ENCODE results near the gene ARHGAP25. TPM values are rescaled to one million over a fixed set of nuclear protein-coding genes. Genes with fewer than 3 reads are reported as not detected.

Gene ARHGAP25
- polyA plus RNA-seq, 3 donors, result 20.8 to 56.8 (median 36.3) TPM

DNA sequence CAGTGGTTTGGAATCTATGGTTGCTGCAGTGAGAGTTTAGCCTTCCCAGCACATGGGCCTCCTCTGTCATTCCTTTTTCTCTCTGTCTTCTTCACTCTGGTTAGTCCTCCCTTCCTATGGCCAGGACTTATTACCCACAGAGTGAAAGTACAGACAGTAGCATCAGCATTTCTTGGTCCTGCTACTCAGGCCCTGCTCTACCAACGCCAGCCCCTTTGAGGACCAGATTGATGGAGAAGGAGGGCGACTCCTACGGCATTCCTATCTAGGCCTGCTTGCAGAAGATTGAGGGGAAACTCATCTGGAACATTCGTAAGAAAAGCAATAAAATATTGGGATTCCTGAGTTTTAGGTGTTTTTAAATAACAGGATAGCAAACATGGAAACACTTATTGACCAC, 93.1 kb downstream of the ARHGAP25 start:
- Histone ChIP-seq H3K4me2 (replicated peaks; ENCODE audit: extremely low read depth, low read length, poor library complexity, severe bottlenecking) (no peak overlapping the region), H3K27me3 (ENCODE audit: control insufficient read depth in 2 of 2, insufficient read depth in 2 of 2, low read length in 2 of 2) (no peaks in the 10 kb centered on the region), H3K4me1 (ENCODE audit: control insufficient read depth in 1 of 2, insufficient read depth in 2 of 2, low read length in 2 of 2) (peaks cover 51 to 52% of the 10 kb centered on the region in 2 donors), H3K9ac (ENCODE audit: insufficient read depth, low read length, poor library complexity, severe bottlenecking) (no peak overlapping the region), H4K20me1 (ENCODE audit: insufficient read depth, low read length) (peaks cover 3% of the 10 kb centered on the region), H3K9me3 (replicated peaks in 1 of 2; ENCODE audit: control insufficient read depth in 1 of 2, insufficient read depth in 1 of 2, low read length in 2 of 2) (no peaks in the 10 kb centered on the region), H3K79me2 (ENCODE audit: insufficient read depth, low read length) (peaks cover 18% of the 10 kb centered on the region), H2AFZ (ENCODE audit: insufficient read depth, low read depth, low read length, poor library complexity, severe bottlenecking) (no peak overlapping the region), H3K4me3 (replicated peaks in 1 of 3; ENCODE audit: low read depth in 2 of 3, low read length in 3 of 3) (no peak overlapping the region), H3K36me3 (replicated peaks in 1 of 2; ENCODE audit: control insufficient read depth in 1 of 2, insufficient read depth in 2 of 2, low read length in 2 of 2) (peaks cover 49 to 56% of the 10 kb centered on the region in 2 donors), H3K27ac (ENCODE audit: low read depth in 1 of 2, low read length in 2 of 2) (peak overlapping the region; percentile 92 to 94)
- no peak overlapping the region for H3K4me3 Mint-ChIP-seq
- WGBS (ENCODE audit: insufficient coverage), result 94% methylated on average over 4 of the region's 4 CpGs
- peak overlapping the region; percentile 94 to 100 (median 99) for H3K27ac Mint-ChIP-seq
- peaks cover 49 to 66% of the 10 kb centered on the region in 2 donors for H3K36me3 Mint-ChIP-seq
- no peak for TF ChIP-seq CTCF (IDR thresholded peaks at IDR 0.05)
- no peaks in the 10 kb centered on the region for H3K27me3 Mint-ChIP-seq (ENCODE audit: low read depth in 3 of 3)
- H3K4me1 Mint-ChIP-seq, result peaks cover 59% of the 10 kb centered on the region
- no peaks in the 10 kb centered on the region for H3K9me3 Mint-ChIP-seq
- intact Hi-C loops (cut with micrococcal nuclease), result no loop called here
- DNase-seq, result no peak

DNA sequence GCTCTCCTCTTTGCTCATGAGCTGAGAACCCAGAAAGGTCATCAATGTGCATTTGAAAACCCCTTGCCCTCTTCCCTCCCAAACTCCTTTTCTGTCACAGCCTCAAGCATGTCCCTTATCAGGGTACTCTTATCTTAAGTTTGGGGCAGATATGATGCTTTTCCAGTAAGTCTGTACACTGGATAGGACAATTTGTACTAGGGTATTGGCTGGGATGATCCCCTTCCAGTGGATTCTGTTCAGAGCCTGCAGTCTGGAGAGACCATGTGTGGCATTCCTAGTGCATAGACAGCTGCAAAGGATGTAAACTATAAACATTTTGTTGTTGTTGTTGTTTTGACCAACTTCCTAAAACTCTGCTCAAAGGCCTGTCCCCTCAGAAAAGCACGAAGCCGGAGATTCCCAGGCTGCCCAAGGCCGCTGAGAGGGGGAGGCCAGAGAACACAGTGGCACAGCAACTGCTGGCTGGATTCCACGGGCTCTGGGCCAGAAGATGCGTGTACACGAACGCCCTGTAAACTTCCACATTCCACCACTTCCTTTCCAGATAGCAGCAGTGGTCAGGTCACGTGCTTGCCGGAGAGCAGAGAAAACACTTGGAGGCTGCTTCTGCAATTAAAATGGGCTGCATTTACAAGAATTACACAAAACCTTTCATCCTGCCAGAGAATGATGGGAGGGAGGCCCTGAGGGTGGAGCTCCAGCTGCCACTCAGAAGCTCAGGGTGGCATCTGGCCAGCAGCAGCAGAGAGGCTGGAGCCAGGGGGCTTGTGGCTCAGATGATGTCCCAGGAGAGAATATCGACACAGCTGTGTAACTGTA, 94.5 kb downstream of the ARHGAP25 start:
- Histone ChIP-seq H3K9ac (ENCODE audit: insufficient read depth, low read length, poor library complexity, severe bottlenecking) (peak overlapping the region; percentile 45), H4K20me1 (ENCODE audit: insufficient read depth, low read length) (peaks cover 2% of the 10 kb centered on the region), H3K9me3 (replicated peaks in 1 of 2; ENCODE audit: control insufficient read depth in 1 of 2, insufficient read depth in 1 of 2, low read length in 2 of 2) (no peaks in the 10 kb centered on the region), H3K4me1 (ENCODE audit: control insufficient read depth in 1 of 2, insufficient read depth in 2 of 2, low read length in 2 of 2) (peaks cover 66% of the 10 kb centered on the region in 2 donors), H3K27me3 (ENCODE audit: control insufficient read depth in 2 of 2, insufficient read depth in 2 of 2, low read length in 2 of 2) (no peaks in the 10 kb centered on the region), H3K4me3 (replicated peaks in 1 of 3; ENCODE audit: low read depth in 2 of 3, low read length in 3 of 3) (peak overlapping the region in 1 of 3 experiments; percentile 31), H3K27ac (ENCODE audit: low read depth in 1 of 2, low read length in 2 of 2) (peak overlapping the region; percentile 92 to 94), H3K4me2 (replicated peaks; ENCODE audit: extremely low read depth, low read length, poor library complexity, severe bottlenecking) (peak overlapping the region; percentile 46), H2AFZ (ENCODE audit: insufficient read depth, low read depth, low read length, poor library complexity, severe bottlenecking) (no peak overlapping the region), H3K79me2 (ENCODE audit: insufficient read depth, low read length) (peaks cover 8% of the 10 kb centered on the region), H3K36me3 (replicated peaks in 1 of 2; ENCODE audit: control insufficient read depth in 1 of 2, insufficient read depth in 2 of 2, low read length in 2 of 2) (peaks cover 34 to 42% of the 10 kb centered on the region in 2 donors)
- DNase-seq, result peak; percentile 95 to 99 (median 97)
- Mint-ChIP-seq H3K36me3 (peaks cover 36 to 52% of the 10 kb centered on the region in 2 donors), H3K9me3 (no peaks in the 10 kb centered on the region), H3K4me3 (peak overlapping the region; percentile 13 to 75), H3K4me1 (peaks cover 72% of the 10 kb centered on the region), H3K27me3 (ENCODE audit: low read depth in 3 of 3) (no peaks in the 10 kb centered on the region), H3K27ac (peak overlapping the region; percentile 99 to 100 (median 99))
- intact Hi-C loops (cut with micrococcal nuclease), result no loop called here
- WGBS (ENCODE audit: insufficient coverage), result 0% methylated on average over 7 of the region's 10 CpGs
- TF ChIP-seq CTCF (IDR thresholded peaks at IDR 0.05), result no peak

Measured in CD14-positive monocyte (primary cell).